GM12878 (cell line): Measurements from ENCODE around the gene DDX51. TPM values are rescaled to one million over a fixed set of nuclear protein-coding genes. Genes with fewer than 3 reads are reported as not detected.

Source experiments
- ATAC-seq: fragments of 200-7000 bp; cut with Tn5 transposase; 3 replicates; pipeline ENCODE4 v1.9.1; 2020; ENCODE audit warnings: mild to moderate bottlenecking, moderate library complexity
- BruUV-seq: library from RNA; stranded (reverse); fragments of 400-500 nt; replicated peaks from 2 replicates; lab custom pipeline; 2021; lab: Mats Ljungman, UMichigan
- CTCF ChIA-PET: fragments of 300-600 bp; sonication (Branson Sonifier 250); formaldehyde crosslinking; extraction: SDS; loops from one replicate; lab custom pipeline; 2021; ENCODE audit warnings: inconsistent platforms; lab: Yijun Ruan, JAX
- POLR2A ChIA-PET: fragments of 350-600 bp; formaldehyde crosslinking; extraction: SDS; loops from one replicate; lab custom pipeline; 2021; ENCODE audit warnings: inconsistent platforms; lab: Charles Lee
- RAD21 ChIA-PET: fragments of 300-600 bp; sonication (Branson Sonifier 250); formaldehyde crosslinking; loops from one replicate; lab custom pipeline; 2023; ENCODE audit warnings: antibody characterized with exemption; ENCODE audit not compliant: unreplicated experiment; lab: Charles Lee
- SMC1A ChIA-PET: fragments of 300-600 bp; sonication (Branson Sonifier 250); formaldehyde crosslinking; loops from one replicate; lab custom pipeline; 2023; ENCODE audit not compliant: unreplicated experiment, uncharacterized antibody; lab: Charles Lee
- DNase-seq: peaks from one replicate; pipeline ENCODE4 v3.0.0-alpha.2; 2011; ENCODE audit warnings: low read depth, low spot score
- FAIRE-seq: peaks from 3 replicates; lab custom pipeline; 2011; peaks lifted over from hg19 to GRCh38; lab: Jason Lieb, UNC
- H2AFZ ChIP-seq: 2 replicates; pipeline ENCODE4 v1.6.0; 2011; ENCODE audit warnings: low read depth, low read length, control low read depth; ENCODE audit not compliant: control insufficient read depth
- H3K27ac ChIP-seq: 2 replicates; pipeline ENCODE4 v1.5.1; 2011; ENCODE audit warnings: control low read depth; ENCODE audit not compliant: control insufficient read depth, insufficient read depth
- H3K27me3 ChIP-seq, 2 experiments: replicated peaks in 1 of 2; 2 replicates each; pipeline versions ENCODE4 v1.6.0 to v1.6.1; 2011; ENCODE audit warnings: low read length in 1 of 2; ENCODE audit not compliant: control insufficient read depth in 2 of 2, insufficient read depth in 2 of 2
- H3K36me3 ChIP-seq, 2 experiments: 2 replicates each; pipeline ENCODE4 v1.5.1; 2011; ENCODE audit warnings: low read length in 1 of 2; ENCODE audit not compliant: control insufficient read depth in 2 of 2, insufficient read depth in 2 of 2
- H3K4me1 ChIP-seq: 2 replicates; pipeline ENCODE4 v1.6.1; 2011; ENCODE audit warnings: mild to moderate bottlenecking, low read length, moderate library complexity, mixed read lengths; ENCODE audit not compliant: control insufficient read depth, insufficient read depth
- H3K4me2 ChIP-seq: 2 replicates; pipeline ENCODE4 v1.6.0; 2011; ENCODE audit warnings: control low read depth; ENCODE audit not compliant: control insufficient read depth, insufficient read depth
- H3K4me3 ChIP-seq: fragments of 200-600 bp; sonication (generic); 2 replicates; pipeline ENCODE4 v1.5.1; 2016
- H3K79me2 ChIP-seq: 2 replicates; pipeline ENCODE4 v1.6.0; 2011; ENCODE audit warnings: low read length; ENCODE audit not compliant: control insufficient read depth, insufficient read depth
- H3K9ac ChIP-seq: 2 replicates; pipeline ENCODE4 v1.8.0; 2011; ENCODE audit warnings: low read length, control low read depth, mixed read lengths; ENCODE audit not compliant: control insufficient read depth, insufficient read depth
- H3K9me3 ChIP-seq: replicated peaks from 3 replicates; pipeline ENCODE4 v1.5.1; 2011; ENCODE audit warnings: mild to moderate bottlenecking, low read length; ENCODE audit not compliant: control insufficient read depth, insufficient read depth
- H4K20me1 ChIP-seq: 2 replicates; pipeline ENCODE4 v1.6.0; 2011; ENCODE audit not compliant: control insufficient read depth, insufficient read depth
- CHD2 ChIP-seq: IDR thresholded peaks from 2 replicates; pipeline ENCODE4 v1.6.1; 2011; ENCODE audit warnings: low read depth, low read length, improper control_type of control experiment, borderline replicate concordance
- IKZF2 ChIP-seq, 2 experiments: fragments of 450-650 bp; IDR thresholded peaks; 2 replicates each; pipeline ENCODE4 v1.6.1; 2017; ENCODE audit warnings: mild to moderate bottlenecking in 2 of 2, moderate library complexity in 2 of 2
- JUNB ChIP-seq: IDR thresholded peaks from 2 replicates; pipeline ENCODE4 v1.6.1; 2016; ENCODE audit warnings: antibody characterized with exemption, mild to moderate bottlenecking
- NFIC ChIP-seq: IDR thresholded peaks from 2 replicates; pipeline ENCODE4 v1.6.1; 2012; ENCODE audit warnings: low read depth, mild to moderate bottlenecking, inconsistent platforms, low read length, moderate library complexity
- NFXL1 ChIP-seq: fragments of 450-650 bp; IDR thresholded peaks from 2 replicates; pipeline ENCODE4 v1.6.1; 2017; ENCODE audit warnings: antibody characterized with exemption, mild to moderate bottlenecking, borderline replicate concordance
- NR2F1 ChIP-seq: fragments of 450-650 bp; conservative IDR thresholded peaks from 2 replicates; pipeline ENCODE4 v1.6.1; 2017; ENCODE audit warnings: mild to moderate bottlenecking
- PRDM15 ChIP-seq: fragments of 450-650 bp; formaldehyde crosslinking; IDR thresholded peaks from 2 replicates; pipeline ENCODE4 v1.4.0; 2020; ENCODE audit warnings: mild to moderate bottlenecking, moderate library complexity
- ZNF217 ChIP-seq: fragments of 450-650 bp; IDR thresholded peaks from 2 replicates; pipeline ENCODE4 v1.6.1; 2017; ENCODE audit warnings: antibody characterized with exemption, mild to moderate bottlenecking
- ZNF622 ChIP-seq: fragments of 450-650 bp; IDR thresholded peaks from 2 replicates; pipeline ENCODE4 v1.6.1; 2017; ENCODE audit warnings: mild to moderate bottlenecking, inconsistent platforms
- WGBS: methylation state at CpG from one replicate; pipeline ENCODE4 v1.1.6; 2016; ENCODE audit warnings: low lambda C conversion rate; ENCODE audit not compliant: insufficient replicate concordance, insufficient coverage; ENCODE audit errors: missing lambda C conversion rate; 5-methylcytosine and 5-hydroxymethylcytosine counted together
- in situ Hi-C: fragments of 300-500 bp; cut with MboI; formaldehyde crosslinking; loops from 9 replicates; pipeline ENCODE4 v1.14.3; 2018; ENCODE audit warnings: mixed read lengths
- intact Hi-C: fragments of 100-400 bp; cut with micrococcal nuclease; formaldehyde crosslinking; loops from one replicate; pipeline ENCODE4 v1.14.2; 2022; ENCODE audit not compliant: unreplicated experiment
- polyA plus RNA-seq, 11 experiments: library from polyadenylated mRNA; depleted of rRNA in 4 of 11; unstranded in 6 of 11; stranded (reverse) in 5 of 11; fragments of >200 nt; fragmentation: Nextera tagmentation in 4 of 11; fragmentation: Illumina TruSeq in 1 of 11; extraction: Ambion mirVana in 4 of 11; extraction: Trizol in 1 of 11; gene quantifications; 1 replicate in 1 of 11; 2 replicates in 10 of 11; pipeline versions ENCODE4 v1.2.1 to v1.2.3, GENCODE V29; 2011 to 2016; ENCODE audit warnings: inconsistent platforms in 2 of 11, missing spikeins in 2 of 11, low read depth in 1 of 11
- total RNA-seq, 4 experiments: library from RNA; depleted of rRNA in 3 of 4; stranded (reverse); fragments of >200 nt in 3 of 4; fragmentation: Illumina TruSeq in 1 of 4; extraction: Trizol in 1 of 4; gene quantifications; 2 replicates each; pipeline versions ENCODE4 v1.2.1 to v1.2.3, GENCODE V29; 2013 to 2021
- TF ChIP-seq, protein P1 (sequence below): IDR thresholded peaks from 2 replicates; pipeline ENCODE4 v1.6.1; 2011; ENCODE audit warnings: borderline replicate concordance, low read depth, mild to moderate bottlenecking, moderate library complexity, low read length; ENCODE audit not compliant: insufficient read depth, poor library complexity, severe bottlenecking
- TF ChIP-seq, protein P2 (sequence below), 3 experiments: IDR thresholded peaks in 2 of 3; conservative IDR thresholded peaks in 1 of 3; 2 replicates each; pipeline ENCODE4 v1.5.1; 2011; ENCODE audit warnings: low read depth in 3 of 3, low read length in 3 of 3, mild to moderate bottlenecking in 3 of 3, control low read depth in 2 of 3, moderate library complexity in 2 of 3, inconsistent platforms in 1 of 3, mixed read lengths in 1 of 3; ENCODE audit not compliant: control insufficient read depth in 2 of 3, insufficient read depth in 1 of 3; ENCODE audit errors: extremely low read depth in 1 of 3

The DDX51 gene
- total and polyA plus RNA-seq, 10 of the 15 experiments (the other 5 are each of a cell fraction or from before 2014, with no cell fraction given): 0.97 to 29.1 (median 9.8) TPM

DNA sequence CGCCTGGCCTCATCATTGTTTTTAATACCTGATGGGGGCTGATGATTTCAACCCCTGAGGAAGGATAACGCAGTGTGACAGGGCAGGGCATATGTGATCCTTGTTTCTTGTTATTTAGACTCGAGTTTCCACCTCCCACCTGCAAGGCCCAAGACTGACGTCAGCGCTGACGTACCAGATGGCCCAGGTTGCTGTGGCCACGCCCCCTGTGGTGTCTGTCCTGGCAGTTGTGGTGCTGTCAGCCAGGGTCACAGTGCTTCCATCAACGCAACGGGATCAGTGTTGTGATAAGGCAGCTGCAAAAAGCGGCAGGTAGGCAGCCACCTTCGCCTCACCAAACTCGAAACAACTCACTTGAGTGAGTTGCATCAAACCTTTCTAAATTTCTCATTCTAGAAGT, 18.4 kb downstream of the DDX51 start:
- no peaks in the 10 kb centered on the region for H4K20me1 ChIP-seq

DNA sequence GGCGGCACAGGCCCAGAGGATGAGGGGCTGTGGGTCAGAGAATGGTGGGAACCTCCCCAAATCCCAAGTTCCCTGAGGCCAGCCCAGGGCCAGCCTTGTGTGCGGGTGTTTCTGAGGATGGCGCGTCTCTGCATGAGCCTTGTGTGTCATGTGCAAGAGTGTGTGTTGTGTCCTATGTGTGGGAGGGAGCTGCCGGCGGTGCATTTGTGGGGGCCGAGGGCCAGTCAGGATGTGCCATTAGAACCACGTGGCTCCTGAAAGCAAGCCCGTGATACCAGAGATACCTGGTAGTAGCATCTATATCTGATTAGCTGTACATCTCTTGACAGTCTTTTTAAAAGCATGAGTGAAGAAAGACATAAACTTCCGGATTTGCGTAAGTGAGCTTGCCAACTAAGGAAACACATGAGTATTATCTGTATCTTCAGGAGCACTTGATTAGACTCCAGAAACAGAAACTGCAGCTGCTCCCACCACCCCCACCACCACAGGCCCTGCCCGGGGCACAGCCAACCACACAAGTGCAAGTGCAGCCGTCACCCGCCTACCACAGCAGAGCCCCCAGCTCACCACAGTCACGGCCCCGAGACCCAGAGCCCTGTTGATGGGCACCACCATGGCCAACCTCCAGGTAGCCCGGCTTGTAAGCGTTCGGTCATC, 19.2 kb downstream of the DDX51 start:
- Histone ChIP-seq H3K27me3 (no peaks in the 10 kb centered on the region), H3K36me3 (peaks cover 4 to 6% of the 10 kb centered on the region in 2 experiments; a peak in 3 of 4 replicates), H3K27ac (no peak overlapping the region), H3K4me1 (no peaks in the 10 kb centered on the region), H3K79me2 (no peaks in the 10 kb centered on the region), H3K4me3 (no peak overlapping the region), H2AFZ (no peak overlapping the region), H3K9me3 (peaks cover 1% of the 10 kb centered on the region; the same call in 2 of the 3 replicates), H3K4me2 (no peak overlapping the region), H4K20me1 (no peaks in the 10 kb centered on the region), H3K9ac (no peak overlapping the region)
- ChIA-PET RAD21 (no interaction called here), SMC1A (no interaction called here), CTCF (no interaction called here), POLR2A (no interaction called here)
- DNase-seq (no peak), ATAC-seq (no peak), FAIRE-seq (no peak)
- intact Hi-C loops: no loop called here
- in situ Hi-C loops: no loop called here
- 99% methylated on average over 19 of the region's 19 CpGs for WGBS
- no TSS peak for BruUV-seq
- TF ChIP-seq JUNB: no peak
- TF ChIP-seq, protein P1, sequence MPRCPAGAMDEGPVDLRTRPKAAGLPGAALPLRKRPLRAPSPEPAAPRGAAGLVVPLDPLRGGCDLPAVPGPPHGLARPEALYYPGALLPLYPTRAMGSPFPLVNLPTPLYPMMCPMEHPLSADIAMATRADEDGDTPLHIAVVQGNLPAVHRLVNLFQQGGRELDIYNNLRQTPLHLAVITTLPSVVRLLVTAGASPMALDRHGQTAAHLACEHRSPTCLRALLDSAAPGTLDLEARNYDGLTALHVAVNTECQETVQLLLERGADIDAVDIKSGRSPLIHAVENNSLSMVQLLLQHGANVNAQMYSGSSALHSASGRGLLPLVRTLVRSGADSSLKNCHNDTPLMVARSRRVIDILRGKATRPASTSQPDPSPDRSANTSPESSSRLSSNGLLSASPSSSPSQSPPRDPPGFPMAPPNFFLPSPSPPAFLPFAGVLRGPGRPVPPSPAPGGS: peak; percentile 18
- TF ChIP-seq, protein P2, sequence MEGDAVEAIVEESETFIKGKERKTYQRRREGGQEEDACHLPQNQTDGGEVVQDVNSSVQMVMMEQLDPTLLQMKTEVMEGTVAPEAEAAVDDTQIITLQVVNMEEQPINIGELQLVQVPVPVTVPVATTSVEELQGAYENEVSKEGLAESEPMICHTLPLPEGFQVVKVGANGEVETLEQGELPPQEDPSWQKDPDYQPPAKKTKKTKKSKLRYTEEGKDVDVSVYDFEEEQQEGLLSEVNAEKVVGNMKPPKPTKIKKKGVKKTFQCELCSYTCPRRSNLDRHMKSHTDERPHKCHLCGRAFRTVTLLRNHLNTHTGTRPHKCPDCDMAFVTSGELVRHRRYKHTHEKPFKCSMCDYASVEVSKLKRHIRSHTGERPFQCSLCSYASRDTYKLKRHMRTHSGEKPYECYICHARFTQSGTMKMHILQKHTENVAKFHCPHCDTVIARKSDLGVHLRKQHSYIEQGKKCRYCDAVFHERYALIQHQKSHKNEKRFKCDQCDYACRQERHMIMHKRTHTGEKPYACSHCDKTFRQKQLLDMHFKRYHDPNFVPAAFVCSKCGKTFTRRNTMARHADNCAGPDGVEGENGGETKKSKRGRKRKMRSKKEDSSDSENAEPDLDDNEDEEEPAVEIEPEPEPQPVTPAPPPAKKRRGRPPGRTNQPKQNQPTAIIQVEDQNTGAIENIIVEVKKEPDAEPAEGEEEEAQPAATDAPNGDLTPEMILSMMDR (IDR thresholded peaks at IDR 0.05 in 2 of 3, conservative IDR thresholded peaks at IDR 0.05 in 1 of 3; ENCODE audit: control insufficient read depth in 2 of 3, extremely low read depth in 1 of 3, insufficient read depth in 1 of 3, low read depth in 3 of 3, low read length in 3 of 3): no peak
- TF ChIP-seq IKZF2 (IDR thresholded peaks at IDR 0.05): no peak
- TF ChIP-seq CHD2: no peak
- TF ChIP-seq PRDM15: no peak
- no peak for TF ChIP-seq ZNF217

More for the DNA sequence above, 18.4 kb downstream of the DDX51 start:
- intact Hi-C loops (no loop called here), in situ Hi-C loops (no loop called here)
- Histone ChIP-seq H3K36me3 (peaks cover 4 to 6% of the 10 kb centered on the region in 2 experiments; a peak in 3 of 4 replicates), H3K4me1 (no peaks in the 10 kb centered on the region), H3K4me2 (no peak overlapping the region), H3K9me3 (peaks cover 1% of the 10 kb centered on the region; the same call in 2 of the 3 replicates), H3K4me3 (no peak overlapping the region), H3K79me2 (no peaks in the 10 kb centered on the region), H2AFZ (no peak overlapping the region), H3K27ac (no peak overlapping the region), H3K9ac (no peak overlapping the region), H3K27me3 (no peaks in the 10 kb centered on the region)
- ChIA-PET RAD21 (no interaction called here), SMC1A (no interaction called here), POLR2A (no interaction called here), CTCF (no interaction called here)
- WGBS: 98% methylated on average over 11 of the region's 12 CpGs
- no peak for FAIRE-seq
- TF ChIP-seq NFXL1 (no peak), NR2F1 (no peak), ZNF622 (no peak), NFIC (no peak)
- no TSS peak for BruUV-seq
- ATAC-seq: no peak
- no peak for DNase-seq
